ENCODE data around the gene SYTL1. TPM values are rescaled to one million over a fixed set of nuclear protein-coding genes. Genes with fewer than 3 reads are reported as not detected.

SYTL1 gene
- total RNA-seq, 1 donor from 2014 or later, result 22.0 TPM

DNA sequence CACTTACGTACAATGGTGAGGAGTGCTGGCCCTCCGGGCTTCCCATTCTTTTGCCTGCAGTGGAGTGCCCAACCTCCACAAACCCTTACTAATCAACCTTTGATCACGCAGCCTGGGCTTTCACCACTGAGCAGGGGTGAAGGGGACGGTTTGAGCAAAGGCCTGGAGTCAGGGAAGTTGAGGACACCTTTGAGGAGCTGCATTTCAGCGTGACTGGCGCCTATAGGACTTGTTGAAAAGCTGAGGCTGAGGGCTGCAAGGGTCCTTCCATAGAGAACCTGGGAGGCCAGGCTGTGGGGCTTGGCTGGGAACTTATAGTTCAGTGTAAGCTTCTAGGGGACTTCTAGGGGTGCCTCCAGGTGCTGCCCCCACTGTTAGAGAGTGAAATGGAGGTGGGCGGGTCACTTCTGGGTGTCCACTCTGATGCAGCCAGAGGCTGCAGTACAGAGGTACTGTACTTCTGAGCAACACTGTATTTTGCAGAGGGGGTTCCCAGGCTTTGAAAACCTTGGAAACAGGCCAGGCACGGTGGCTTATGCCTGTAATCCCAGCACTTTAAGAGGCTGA, 9.8 kb downstream of the SYTL1 start:
- H3K4me3 ChIP-seq (ENCODE audit: low read depth, low read length), result peak overlapping the region; percentile 34
- DNase-seq (ENCODE audit: low read depth), result no peak
- no peak for TF ChIP-seq CTCF (conservative IDR thresholded peaks at IDR 0.05; ENCODE audit: low read depth, low read length)

- TF ChIP-seq CTCF (conservative IDR thresholded peaks at IDR 0.05; ENCODE audit: low read depth, low read length), result no peak
- DNase-seq (ENCODE audit: low read depth), result no peak
Observed at GRCh38 chr1:27353166-27353565, 11.3 kb downstream of the SYTL1 start.

GRCh38 chr1:27353629-27354028, 11.8 kb downstream of the SYTL1 start:
- no peak for TF ChIP-seq CTCF (conservative IDR thresholded peaks at IDR 0.05; ENCODE audit: low read depth, low read length)
- no peak for DNase-seq (ENCODE audit: low read depth)

More at GRCh38 chr1:27353166-27353565, 11.3 kb downstream of the SYTL1 start:
- no peak overlapping the region for H3K4me3 ChIP-seq (ENCODE audit: low read depth, low read length)

DNA sequence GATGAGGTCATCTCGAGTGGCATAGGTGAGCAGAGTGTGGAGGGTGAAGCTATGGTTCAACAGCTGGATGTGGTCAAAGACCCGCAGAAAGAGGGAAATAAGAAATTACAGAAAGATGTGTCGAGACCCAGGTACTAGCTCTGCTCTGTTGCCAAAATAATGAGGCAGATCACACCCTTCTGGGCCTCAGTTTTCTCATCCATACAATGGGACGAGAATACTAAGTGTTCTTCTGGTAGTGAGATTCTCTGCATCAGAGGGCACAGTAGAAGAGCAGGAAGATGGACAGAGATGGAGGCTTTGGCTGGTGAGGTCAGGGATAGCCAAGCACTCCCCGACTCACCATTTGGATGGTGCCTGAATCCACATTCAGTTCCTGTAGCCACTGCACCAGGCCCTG, 13.9 kb downstream of the SYTL1 start:
- H3K4me3 ChIP-seq (ENCODE audit: low read depth, low read length), result no peak overlapping the region
- TF ChIP-seq CTCF (conservative IDR thresholded peaks at IDR 0.05; ENCODE audit: low read depth, low read length), result no peak
- no peak for DNase-seq (ENCODE audit: low read depth)

More at GRCh38 chr1:27353629-27354028, 11.8 kb downstream of the SYTL1 start:
- no peak overlapping the region for H3K4me3 ChIP-seq (ENCODE audit: low read depth, low read length)

DNA sequence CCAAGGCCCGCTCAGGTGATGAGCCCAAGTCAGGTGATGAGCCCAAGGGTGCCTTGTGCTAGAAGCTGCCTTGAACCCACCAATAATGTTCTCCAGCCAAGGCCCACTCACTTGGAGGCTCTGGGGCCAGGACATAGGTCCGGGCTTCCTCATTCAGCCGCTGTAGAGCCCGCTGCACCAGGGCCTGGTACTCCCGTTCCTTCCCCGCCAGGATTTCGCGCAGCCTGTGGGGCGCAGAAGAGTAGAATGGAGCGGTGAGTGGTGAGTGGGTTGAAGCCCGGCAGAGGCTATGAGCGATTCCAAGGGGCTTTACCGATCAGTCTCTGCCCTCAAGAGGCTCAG, 14.4 kb downstream of the SYTL1 start:
- TF ChIP-seq CTCF (conservative IDR thresholded peaks at IDR 0.05; ENCODE audit: low read depth, low read length), result no peak

GRCh38 chr1:27356619-27357280, 14.9 kb downstream of the SYTL1 start:
- no peak overlapping the region for H3K4me3 ChIP-seq (ENCODE audit: low read depth, low read length)
- no peak for TF ChIP-seq CTCF (conservative IDR thresholded peaks at IDR 0.05; ENCODE audit: low read depth, low read length)
- DNase-seq (ENCODE audit: low read depth), result no peak

More for the DNA sequence above, 14.4 kb downstream of the SYTL1 start:
- no peak for DNase-seq (ENCODE audit: low read depth)
- H3K4me3 ChIP-seq (ENCODE audit: low read depth, low read length), result no peak overlapping the region
